IMR-90 (cell line): ENCODE measurements around the gene CYP4F8. TPM values are rescaled to one million over a fixed set of nuclear protein-coding genes. Genes with fewer than 3 reads are reported as not detected.

Source experiments
- ATAC-seq: fragments of 200-7000 bp; cut with Tn5 transposase; 2 replicates; pipeline ENCODE4 v1.9.1; 2020; ENCODE audit warnings: low read depth, mild to moderate bottlenecking, moderate library complexity
- BruUV-seq: library from RNA; stranded (reverse); fragments of 400-500 nt; replicated peaks from 2 replicates; lab custom pipeline; 2021; lab: Mats Ljungman, UMichigan
- CTCF ChIA-PET: fragments of 300-600 bp; formaldehyde crosslinking; extraction: SDS; loops from one replicate; lab custom pipeline; 2021; ENCODE audit warnings: antibody characterized with exemption; lab: Yijun Ruan, JAX
- POLR2A ChIA-PET: fragments of 300-600 bp; sonication (Branson Sonifier 250); formaldehyde crosslinking; loops from one replicate; lab custom pipeline; 2022; ENCODE audit warnings: antibody characterized with exemption; ENCODE audit not compliant: unreplicated experiment; lab: Charles Lee
- DNase-seq: peaks from one replicate; pipeline ENCODE4 v3.0.0; 2013
- H2AFZ ChIP-seq: replicated peaks from 2 replicates; pipeline ENCODE3; 2013; ENCODE audit warnings: low read length, mild to moderate bottlenecking; ENCODE audit not compliant: poor library complexity
- H2AK5ac ChIP-seq: 2 replicates; pipeline ENCODE4 v1.6.1; 2013; ENCODE audit warnings: low read depth, low read length, inconsistent platforms
- H2AK9ac ChIP-seq: replicated peaks from 2 replicates; pipeline ENCODE3; 2013; ENCODE audit warnings: mild to moderate bottlenecking, low read depth, low read length, moderate library complexity; ENCODE audit not compliant: poor library complexity
- H2BK120ac ChIP-seq: 2 replicates; pipeline ENCODE4 v1.6.1; 2013; ENCODE audit warnings: low read depth, low read length, inconsistent platforms
- H2BK15ac ChIP-seq: 3 replicates; pipeline ENCODE4 v1.6.1; 2013; ENCODE audit warnings: low read depth, low read length, inconsistent platforms
- H2BK20ac ChIP-seq: 2 replicates; pipeline ENCODE4 v1.6.1; 2013; ENCODE audit warnings: low read depth, mild to moderate bottlenecking, inconsistent platforms, low read length, moderate library complexity
- H2BK5ac ChIP-seq: 2 replicates; pipeline ENCODE4 v1.6.1; 2013; ENCODE audit warnings: mild to moderate bottlenecking, low read depth, low read length, inconsistent platforms; ENCODE audit not compliant: poor library complexity, severe bottlenecking
- H3K14ac ChIP-seq: replicated peaks from 2 replicates; pipeline ENCODE4 v1.6.1; 2013; ENCODE audit warnings: low read depth, low read length, inconsistent platforms
- H3K18ac ChIP-seq: 2 replicates; pipeline ENCODE4 v1.6.1; 2013; ENCODE audit warnings: low read depth, low read length, control low read depth
- H3K23ac ChIP-seq: 2 replicates; pipeline ENCODE4 v1.6.1; 2013; ENCODE audit warnings: low read depth, low read length, inconsistent platforms
- H3K27ac ChIP-seq: 2 replicates; pipeline ENCODE4 v1.5.1; 2013; ENCODE audit warnings: mild to moderate bottlenecking, control low read depth, low read length; ENCODE audit not compliant: insufficient read depth
- H3K27me3 ChIP-seq: 2 replicates; pipeline ENCODE4 v1.6.1; 2013; ENCODE audit warnings: low read length; ENCODE audit not compliant: control insufficient read depth, insufficient read depth
- H3K36me3 ChIP-seq: 2 replicates; pipeline ENCODE4 v1.6.1; 2013; ENCODE audit warnings: low read length, mixed read lengths; ENCODE audit not compliant: control insufficient read depth, insufficient read depth
- H3K4ac ChIP-seq: 2 replicates; pipeline ENCODE4 v1.6.1; 2013; ENCODE audit warnings: low read depth, low read length, inconsistent platforms
- H3K4me1 ChIP-seq: 2 replicates; pipeline ENCODE4 v1.6.1; 2013; ENCODE audit warnings: low read length, mixed read lengths; ENCODE audit not compliant: control insufficient read depth, insufficient read depth
- H3K4me2 ChIP-seq: 2 replicates; pipeline ENCODE4 v1.6.1; 2013; ENCODE audit warnings: low read depth, mild to moderate bottlenecking, control low read depth, low read length, moderate library complexity
- H3K4me3 ChIP-seq: 2 replicates; pipeline ENCODE4 v1.5.1; 2013; ENCODE audit warnings: low read depth, mild to moderate bottlenecking, control low read depth, low read length, moderate library complexity; ENCODE audit not compliant: insufficient read depth
- H3K56ac ChIP-seq: 2 replicates; pipeline ENCODE4 v1.6.1; 2013; ENCODE audit warnings: low read length, inconsistent platforms; ENCODE audit not compliant: insufficient read depth; ENCODE audit errors: extremely low read depth
- H3K79me1 ChIP-seq, 2 experiments: 2 replicates each; pipeline ENCODE4 v1.6.1; 2013; ENCODE audit warnings: low read length in 2 of 2, inconsistent platforms in 1 of 2, low read depth in 1 of 2
- H3K9ac ChIP-seq: 2 replicates; pipeline ENCODE4 v1.6.1; 2013; ENCODE audit warnings: low read depth, low read length, control low read depth
- H3K9me1 ChIP-seq: 2 replicates; pipeline ENCODE4 v1.6.1; 2013; ENCODE audit warnings: low read length, inconsistent platforms; ENCODE audit not compliant: insufficient read depth
- H3K9me3 ChIP-seq: 2 replicates; pipeline ENCODE4 v1.6.1; 2013; ENCODE audit warnings: low read length; ENCODE audit not compliant: control insufficient read depth, insufficient read depth
- H4K20me1 ChIP-seq: 2 replicates; pipeline ENCODE4 v1.6.1; 2013; ENCODE audit warnings: low read length, inconsistent platforms; ENCODE audit not compliant: insufficient read depth
- H4K5ac ChIP-seq: 2 replicates; pipeline ENCODE4 v1.6.1; 2013; ENCODE audit warnings: mild to moderate bottlenecking, low read depth, low read length, control low read depth
- H4K8ac ChIP-seq, 2 experiments: 2 replicates each; pipeline ENCODE4 v1.6.1; 2013; ENCODE audit warnings: low read depth in 2 of 2, low read length in 2 of 2, control low read depth in 1 of 2, inconsistent platforms in 1 of 2
- H4K91ac ChIP-seq: 2 replicates; pipeline ENCODE4 v1.6.1; 2013; ENCODE audit warnings: low read depth, low read length, inconsistent platforms; ENCODE audit not compliant: insufficient read depth
- BHLHE40 ChIP-seq: fragments of 150-350 bp; IDR thresholded peaks from 2 replicates; pipeline ENCODE4 v1.6.1; 2016; ENCODE audit warnings: mild to moderate bottlenecking, low read depth, low read length
- CEBPB ChIP-seq: IDR thresholded peaks from 2 replicates; pipeline ENCODE4 v1.6.1; 2012; ENCODE audit warnings: low read depth, low read length, improper control_type of control experiment
- CTCF ChIP-seq: conservative IDR thresholded peaks from 2 replicates; pipeline ENCODE4 v1.5.1; 2012; ENCODE audit warnings: mild to moderate bottlenecking, low read depth, low read length, improper control_type of control experiment
- ELK1 ChIP-seq: fragments of 150-350 bp; IDR thresholded peaks from 2 replicates; pipeline ENCODE4 v1.6.1; 2016; ENCODE audit warnings: low read depth, mild to moderate bottlenecking, low read length, moderate library complexity, borderline replicate concordance
- MAFK ChIP-seq: IDR thresholded peaks from 2 replicates; pipeline ENCODE4 v1.6.1; 2012; ENCODE audit warnings: low read depth, low read length, improper control_type of control experiment
- MAZ ChIP-seq: IDR thresholded peaks from 2 replicates; pipeline ENCODE4 v1.6.1; 2012; ENCODE audit warnings: low read depth, mild to moderate bottlenecking, low read length, improper control_type of control experiment, moderate library complexity, borderline replicate concordance
- MXI1 ChIP-seq: IDR thresholded peaks from 2 replicates; pipeline ENCODE4 v1.6.1; 2012; ENCODE audit warnings: low read depth, mild to moderate bottlenecking, low read length, moderate library complexity, borderline replicate concordance
- NFE2L2 ChIP-seq: fragments of 150-350 bp; IDR thresholded peaks from 2 replicates; pipeline ENCODE4 v1.6.1; 2016; ENCODE audit warnings: low read depth, mild to moderate bottlenecking, low read length
- POLR2A ChIP-seq: IDR thresholded peaks from 2 replicates; pipeline ENCODE4 v1.6.1; 2012; ENCODE audit warnings: mild to moderate bottlenecking, low read depth, low read length
- RAD21 ChIP-seq: IDR thresholded peaks from 2 replicates; pipeline ENCODE4 v1.6.1; 2012; ENCODE audit warnings: low read length, improper control_type of control experiment
- RFX5 ChIP-seq: IDR thresholded peaks from 2 replicates; pipeline ENCODE4 v1.8.0; 2012; ENCODE audit warnings: low read depth, mild to moderate bottlenecking, low read length, moderate library complexity
- SMC3 ChIP-seq: fragments of 150-350 bp; IDR thresholded peaks from 2 replicates; pipeline ENCODE4 v1.6.1; 2016; ENCODE audit warnings: low read depth, mild to moderate bottlenecking, antibody characterized with exemption, low read length, moderate library complexity
- WGBS, 2 experiments: methylation state at CpG; one replicate each; pipeline versions ENCODE4 v1.1.5 to v1.1.7; 2013; ENCODE audit warnings: missing lambda C conversion rate in 2 of 2; ENCODE audit not compliant: insufficient read length in 1 of 2; ENCODE audit errors: extremely low coverage in 2 of 2; 5-methylcytosine and 5-hydroxymethylcytosine counted together
- dilution Hi-C: fragments of 300-500 bp; cut with HindIII; formaldehyde crosslinking; loops from one replicate; pipeline ENCODE4 v1.14.3; 2018; ENCODE audit warnings: low sequenced_read_pairs; ENCODE audit not compliant: unreplicated experiment
- in situ Hi-C: fragments of 300-500 bp; cut with MboI; formaldehyde crosslinking; loops from 3 replicates; pipeline ENCODE4 v1.14.3; 2019; ENCODE audit warnings: low sequenced_read_pairs, inconsistent platforms, mixed read lengths
- intact Hi-C: fragments of 100-400 bp; cut with micrococcal nuclease; formaldehyde crosslinking; loops from 2 replicates; pipeline ENCODE4 v1.10.0; 2022
- polyA plus RNA-seq, 3 experiments: library from polyadenylated mRNA; depleted of rRNA; stranded (reverse); fragments of >200 nt; gene quantifications; 2 replicates each; pipeline ENCODE4 v1.2.3, GENCODE V29; 2012; ENCODE audit warnings: low replicate concordance in 1 of 3
- total RNA-seq: library from RNA; depleted of rRNA; stranded (reverse); fragments of >200 nt; gene quantifications from 2 replicates; pipeline ENCODE4 v1.2.3, GENCODE V29; 2012

CYP4F8 gene
- total and polyA plus RNA-seq, 2 of the 4 experiments (the other 2 are of a cell fraction): not detected

- Histone ChIP-seq H3K9ac (no peak overlapping the region), H4K5ac (no peak overlapping the region), H3K79me1 (no peaks in the 10 kb centered on the region), H3K9me1 (no peaks in the 10 kb centered on the region), H2BK15ac (no peak overlapping the region), H2BK120ac (no peak overlapping the region), H3K4me3 (no peak overlapping the region), H3K4ac (no peak overlapping the region), H4K20me1 (no peaks in the 10 kb centered on the region), H3K9me3 (peaks cover 11% of the 10 kb centered on the region; the same call in 1 of the 2 replicates), H3K4me1 (no peaks in the 10 kb centered on the region), H3K4me2 (no peak overlapping the region), H2AK5ac (no peak overlapping the region), H3K27ac (no peak overlapping the region), H4K91ac (no peak overlapping the region), H3K18ac (no peak overlapping the region), H2BK5ac (no peak overlapping the region), H2AK9ac (no peak overlapping the region), H4K8ac (no peak overlapping the region), H3K23ac (no peak overlapping the region), H3K27me3 (no peaks in the 10 kb centered on the region), H3K56ac (no peak overlapping the region), H2AFZ (no peak overlapping the region), H3K36me3 (no peaks in the 10 kb centered on the region), H2BK20ac (no peak overlapping the region), H3K14ac (no peak overlapping the region)
- DNase-seq: no peak
- POLR2A ChIA-PET: no interaction called here
- BruUV-seq: no TSS peak
- TF ChIP-seq BHLHE40 (no peak), SMC3 (no peak), POLR2A (no peak), RFX5 (no peak), MAFK (no peak), ELK1 (no peak), MAZ (no peak), NFE2L2 (no peak), CEBPB (no peak), RAD21 (no peak), MXI1 (no peak), CTCF (no peak)
- dilution Hi-C loops (no loop called here), intact Hi-C loops (no loop called here), in situ Hi-C loops (no loop called here)
- no peak for ATAC-seq
- CTCF ChIA-PET: no interaction called here
- no CpG with 5 or more reads among the region's 5 CpGs for WGBS, 2 experiments
These were observed 2.7 kb upstream of the CYP4F8 start for GRCh38 chr19:15612342-15612741.
